ENCODE data around the gene MCUR1. TPM values are rescaled to one million over a fixed set of nuclear protein-coding genes. Genes with fewer than 3 reads are reported as not detected.
A peak's percentile ranks its signal among the peaks of the same experiment; 100 is the strongest.

MCUR1 gene
- total and polyA plus RNA-seq, 2 of the 13 experiments (the other 11 are each of a cell fraction or from before 2014, with no cell fraction given), result 8.0 to 29.6 TPM

GRCh38 chr6:13818341-13818740, 4.0 kb upstream of the MCUR1 start (continued):
- TF ChIP-seq ZBTB25 (CRISPR knock-in tag; IDR thresholded peaks at IDR 0.05), result no peak
- TF ChIP-seq HIC2 (CRISPR knock-in tag; IDR thresholded peaks at IDR 0.05; ENCODE audit: low read depth), result no peak
- TF ChIP-seq ATF7 (IDR thresholded peaks at IDR 0.05), result no peak
- no peak for TF ChIP-seq ATF7 (CRISPR knock-in tag; IDR thresholded peaks at IDR 0.05)
- TF ChIP-seq ZFY (CRISPR knock-in tag; IDR thresholded peaks at IDR 0.05), result no peak
- TF ChIP-seq STAT6 (CRISPR knock-in tag; IDR thresholded peaks at IDR 0.05; ENCODE audit: borderline replicate concordance), result no peak
- no peak for TF ChIP-seq NONO (IDR thresholded peaks at IDR 0.05)
- no peak for TF ChIP-seq NONO (CRISPR knock-in tag; conservative IDR thresholded peaks at IDR 0.05)
- TF ChIP-seq ZFP37 (CRISPR knock-in tag; IDR thresholded peaks at IDR 0.05; ENCODE audit: borderline replicate concordance), result no peak
- no peak for TF ChIP-seq GABPA (IDR thresholded peaks at IDR 0.05; ENCODE audit: low read depth, low read length)
- TF ChIP-seq GABPA (CRISPR knock-in tag; IDR thresholded peaks at IDR 0.05; ENCODE audit: low read depth), result no peak
- no peak for TF ChIP-seq KLF9 (CRISPR knock-in tag; IDR thresholded peaks at IDR 0.05; ENCODE audit: low read depth)
- TF ChIP-seq IRX3 (CRISPR knock-in tag; IDR thresholded peaks at IDR 0.05; ENCODE audit: borderline replicate concordance, low read depth), result no peak
- no peak for TF ChIP-seq SCMH1 (CRISPR knock-in tag; IDR thresholded peaks at IDR 0.05; ENCODE audit: borderline replicate concordance)
- TF ChIP-seq ZNF451 (CRISPR knock-in tag; IDR thresholded peaks at IDR 0.05), result no peak
- TF ChIP-seq TBX3 (IDR thresholded peaks at IDR 0.05; ENCODE audit: borderline replicate concordance), result peak; percentile 36; the same call in 1 of the 2 replicates
- TF ChIP-seq SSRP1 (CRISPR knock-in tag; IDR thresholded peaks at IDR 0.05), result no peak
- no peak for TF ChIP-seq SRSF1 (optimal IDR thresholded peaks at IDR 0.05; ENCODE audit: low read depth, low read length)
- no peak for TF ChIP-seq ZFP62 (CRISPR knock-in tag; IDR thresholded peaks at IDR 0.05)
- no peak for TF ChIP-seq ZBTB44 (CRISPR knock-in tag; IDR thresholded peaks at IDR 0.05)
- TF ChIP-seq REPIN1 (CRISPR knock-in tag; IDR thresholded peaks at IDR 0.05; ENCODE audit: borderline replicate concordance, low read depth), result peak; percentile 77
- TF ChIP-seq NCOA5 (CRISPR knock-in tag; IDR thresholded peaks at IDR 0.05), result no peak
- no peak for TF ChIP-seq ZKSCAN1 (IDR thresholded peaks at IDR 0.05; ENCODE audit: low read length)
- TF ChIP-seq PITX1 (CRISPR knock-in tag; IDR thresholded peaks at IDR 0.05), result no peak
- no peak for TF ChIP-seq ZBTB21 (CRISPR knock-in tag; IDR thresholded peaks at IDR 0.05)
- TF ChIP-seq KDM5B (CRISPR knock-in tag; IDR thresholded peaks at IDR 0.05; ENCODE audit: borderline replicate concordance), result no peak
- TF ChIP-seq RXRA (CRISPR knock-in tag; IDR thresholded peaks at IDR 0.05), result peak; percentile 42; the same call in 1 of the 2 replicates
- no peak for TF ChIP-seq HNRNPLL (IDR thresholded peaks at IDR 0.05; ENCODE audit: low read depth, low read length, poor library complexity, severe bottlenecking)

Measured in HepG2 (cell line).